Astrocyte of the cerebellum (primary cell): ENCODE measurements around the gene S100Z.

ENCODE experiments used
- DNase-seq: peaks from one replicate; pipeline ENCODE4 v3.0.0-alpha.2; 2011; ENCODE audit warnings: low read depth
- H3K4me3 ChIP-seq: 2 replicates; pipeline ENCODE4 v1.5.1; 2011; ENCODE audit warnings: mild to moderate bottlenecking, low read depth, low read length, moderate library complexity
- CTCF ChIP-seq: IDR thresholded peaks from 2 replicates; pipeline ENCODE4 v1.5.1; 2012; ENCODE audit warnings: low read length, low read depth, moderate library complexity, mild to moderate bottlenecking; ENCODE audit errors: missing control alignments
- in situ Hi-C: cut with HindIII; loops from 2 replicates; pipeline ENCODE4 v1.10.0; 2017; ENCODE audit warnings: low sequenced_read_pairs

Gene S100Z

DNA sequence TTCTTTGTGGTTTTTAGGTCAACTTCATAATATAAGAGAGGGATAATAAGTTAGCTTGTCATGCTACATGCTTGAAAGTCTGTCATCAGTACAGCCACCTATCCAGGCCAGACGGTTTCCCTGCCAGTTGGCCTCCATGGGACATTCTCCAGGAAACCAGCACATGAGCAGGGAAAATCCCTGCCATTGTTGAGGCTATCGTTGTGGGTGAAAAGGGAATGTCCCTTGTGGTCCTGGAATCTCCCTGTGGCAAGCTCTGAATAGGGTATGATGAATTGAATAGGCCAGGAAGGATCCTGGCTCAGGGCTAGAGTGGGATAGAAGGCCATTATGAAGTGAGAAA, 18.7 kb upstream of the S100Z start:
- DNase-seq = peak; percentile 84
- in situ Hi-C loops = no loop called here
- H3K4me3 ChIP-seq = no peak overlapping the region

DNA sequence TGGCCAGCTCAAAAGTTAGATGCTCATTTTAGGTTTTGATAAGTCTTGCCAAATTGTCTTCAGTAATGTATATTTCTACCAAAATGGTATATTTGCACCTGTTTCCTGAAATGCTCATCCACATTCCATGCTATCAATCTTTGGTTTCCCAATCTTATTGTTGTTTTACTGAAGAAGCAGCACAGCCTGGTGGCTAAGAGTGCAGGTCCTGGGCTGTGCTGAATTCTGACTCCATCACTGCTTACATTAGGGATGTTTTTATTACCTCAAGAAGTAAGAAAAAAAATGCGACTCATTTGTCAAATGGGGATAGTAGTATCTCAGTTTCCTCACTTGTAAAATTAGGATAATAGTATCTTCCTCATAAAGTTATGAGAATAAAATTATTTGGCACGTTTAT, 13.6 kb upstream of the S100Z start:
- DNase-seq = no peak
- peak; percentile 33 for TF ChIP-seq CTCF
- H3K4me3 ChIP-seq = no peak overlapping the region
- in situ Hi-C loops = no loop called here

More for the DNA sequence above, 18.7 kb upstream of the S100Z start:
- no peak for TF ChIP-seq CTCF

DNA sequence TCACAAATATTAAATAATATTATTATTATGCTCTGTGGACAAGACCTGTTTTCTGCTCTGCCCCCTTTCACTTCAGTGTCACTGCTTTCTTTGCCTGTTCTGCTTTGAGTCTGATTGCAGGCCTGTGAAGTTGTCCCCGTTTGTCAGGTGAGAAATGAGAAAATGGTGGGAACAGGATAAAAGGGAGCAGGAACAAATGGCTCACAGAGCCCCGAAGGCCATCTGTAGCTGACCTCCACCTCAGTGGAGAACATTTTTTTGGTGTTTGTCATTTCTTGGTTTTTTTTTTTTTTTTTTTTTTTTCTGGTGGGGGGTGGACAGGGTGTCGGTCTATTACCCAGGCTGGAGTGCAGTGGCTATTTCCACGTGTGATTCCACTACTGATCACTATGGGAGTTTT, 13.2 kb upstream of the S100Z start:
- TF ChIP-seq CTCF = no peak
- no peak for DNase-seq
- in situ Hi-C loops = no loop called here
- H3K4me3 ChIP-seq = no peak overlapping the region

DNA sequence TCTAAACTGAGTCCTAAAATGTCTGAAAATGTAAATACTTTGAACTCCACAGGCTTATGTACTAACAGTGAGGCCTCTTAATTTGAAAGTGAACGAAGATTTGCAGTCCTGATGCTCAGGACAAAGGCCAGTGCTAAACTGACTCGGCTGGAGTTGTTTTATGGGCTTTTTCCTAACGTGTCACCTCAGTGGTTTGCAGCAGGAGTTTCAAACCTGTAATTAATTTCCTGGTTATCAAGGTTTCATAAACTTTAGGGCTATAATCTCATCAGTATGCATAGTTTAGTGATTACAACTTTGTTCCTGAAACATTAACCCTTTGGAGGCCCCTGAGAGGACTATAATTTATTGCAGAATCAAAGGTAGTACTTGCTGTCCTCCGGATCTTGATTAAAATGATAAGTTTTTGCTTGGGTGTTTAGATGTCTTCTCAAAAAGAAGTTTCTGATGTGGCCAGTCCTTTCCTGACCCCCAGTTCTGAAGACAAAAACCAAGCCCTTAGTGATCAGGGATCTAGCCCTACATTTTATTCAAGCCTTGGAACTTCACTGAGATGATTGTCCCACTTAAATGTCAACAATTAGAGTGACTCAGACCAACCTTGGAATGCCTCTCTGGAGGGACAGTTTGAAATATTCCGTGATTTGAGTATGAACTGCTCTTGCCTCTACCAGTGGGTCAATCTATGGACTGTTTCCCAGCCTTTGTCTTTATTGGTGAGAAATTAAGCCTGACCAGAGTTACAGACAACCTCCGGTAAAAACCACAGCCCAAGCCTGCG, 11.1 kb upstream of the S100Z start:
- TF ChIP-seq CTCF = no peak
- peak; percentile 61 for DNase-seq
- in situ Hi-C loops = no loop called here
- no peak overlapping the region for H3K4me3 ChIP-seq

DNA sequence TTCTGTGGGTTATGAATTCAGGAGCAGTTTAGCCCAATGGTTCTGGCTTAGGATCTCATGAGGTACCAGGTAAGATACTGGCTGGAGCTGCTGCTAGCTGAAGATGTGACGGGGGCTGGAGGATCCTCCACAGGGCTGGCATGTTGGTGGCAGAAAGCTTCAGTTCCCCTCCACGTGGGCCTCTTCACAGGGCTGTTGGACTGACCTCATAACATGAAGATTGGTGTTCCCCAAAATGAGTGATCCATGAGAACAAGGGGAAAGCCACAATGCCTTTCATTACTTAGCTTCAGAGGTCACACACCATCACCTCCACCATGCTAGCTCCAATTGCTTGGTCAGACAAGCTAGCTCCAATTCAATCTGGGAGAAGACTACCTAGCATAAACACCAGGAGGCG, 8.5 kb upstream of the S100Z start:
- in situ Hi-C loops = no loop called here
- H3K4me3 ChIP-seq = no peak overlapping the region
- TF ChIP-seq CTCF = no peak
- no peak for DNase-seq

GRCh38 chr5:76845890-76846289, 3.9 kb upstream of the S100Z start:
- no peak for DNase-seq
- no peak for TF ChIP-seq CTCF
- H3K4me3 ChIP-seq = no peak overlapping the region
- in situ Hi-C loops = no loop called here
